GM18858 (cell line): Measurements from ENCODE around the gene CCDC102A.

Experiments used
- ATAC-seq: cut with Tn5 transposase; IDR thresholded peaks from one replicate; pipeline ENCODE4 v1.9.1; 2021; ENCODE audit not compliant: unreplicated experiment

Gene CCDC102A

GRCh38 chr16:57462978-57463362, 73.4 kb downstream of the CCDC102A start:
- no peak for ATAC-seq

DNA sequence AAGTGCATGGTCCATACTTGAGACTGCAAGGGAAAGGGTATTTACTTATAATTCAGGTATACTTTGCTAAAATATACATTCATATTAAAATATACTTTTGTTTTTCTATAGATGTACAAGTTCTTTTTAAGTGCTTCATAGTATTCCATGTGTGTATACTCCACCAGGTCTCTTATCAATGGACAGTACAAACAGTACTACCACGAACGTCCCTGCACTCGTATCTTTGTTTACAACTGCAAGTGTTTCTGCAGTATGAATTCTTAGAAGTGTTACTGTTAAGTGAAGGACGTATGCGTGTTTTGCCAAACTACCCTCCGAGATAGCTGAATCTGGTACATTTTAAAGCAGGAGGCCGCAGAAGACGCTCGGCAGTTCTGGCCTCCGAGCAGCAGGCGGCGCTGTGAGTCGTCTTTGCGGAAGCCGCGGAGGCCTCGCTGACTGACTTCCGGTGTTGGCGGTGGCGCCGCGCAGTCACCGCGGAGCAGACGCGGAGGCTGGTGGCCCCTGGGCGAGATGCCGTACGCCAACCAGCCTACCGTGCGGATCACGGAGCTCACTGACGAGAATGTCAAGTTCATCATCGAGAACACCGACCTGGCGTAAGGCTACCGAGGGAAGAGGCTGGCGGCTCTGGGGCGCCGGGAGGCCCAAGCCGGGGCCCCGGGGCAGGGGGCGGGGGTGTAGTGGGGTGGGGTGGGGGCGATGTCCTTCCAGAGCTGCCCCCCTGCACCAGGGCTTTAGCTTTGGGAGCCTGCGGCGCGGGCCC, 74.0 kb downstream of the CCDC102A start, which contains the start of gene POLR2C:
POLR2C (plus strand) TSS at position 471 of the 769 bp plus-strand sequence; CDS start at position 517, 46 bp downstream.
- peak; percentile 89 for ATAC-seq
